Glomerular visceral epithelial cell (primary cell): ENCODE data around the gene ARHGAP15.

Source experiments
- DNase-seq: peaks from one replicate; pipeline ENCODE4 v3.0.0-alpha.2; 2016; ENCODE audit errors: extremely low spot score

ARHGAP15 gene

GRCh38 chr2:143262389-143262788, 133.2 kb downstream of the ARHGAP15 start:
- no peak for DNase-seq

GRCh38 chr2:143263066-143263625, 133.9 kb downstream of the ARHGAP15 start:
- no peak for DNase-seq

GRCh38 chr2:143264851-143265250, 135.6 kb downstream of the ARHGAP15 start:
- DNase-seq, result no peak

GRCh38 chr2:143279672-143280071, 150.5 kb downstream of the ARHGAP15 start:
- DNase-seq, result no peak

GRCh38 chr2:143280097-143280757, 151.0 kb downstream of the ARHGAP15 start:
- no peak for DNase-seq

GRCh38 chr2:143282684-143283083, 153.5 kb downstream of the ARHGAP15 start:
- DNase-seq, result no peak

- DNase-seq, result peak; percentile 40
Measured at GRCh38 chr2:143284087-143284675, 155.0 kb downstream of the ARHGAP15 start.

- no peak for DNase-seq
Measured at GRCh38 chr2:143289025-143289424, 159.8 kb downstream of the ARHGAP15 start.

GRCh38 chr2:143290221-143290620, 161.0 kb downstream of the ARHGAP15 start:
- DNase-seq, result no peak

- no peak for DNase-seq
Measured at GRCh38 chr2:143294068-143294467, 164.8 kb downstream of the ARHGAP15 start.

- DNase-seq, result no peak
Measured at GRCh38 chr2:143296089-143296488, 166.9 kb downstream of the ARHGAP15 start.

- DNase-seq, result no peak
Measured at GRCh38 chr2:143297182-143297581, 168.0 kb downstream of the ARHGAP15 start.

- no peak for DNase-seq
Measured at GRCh38 chr2:143300536-143300935, 171.3 kb downstream of the ARHGAP15 start.

GRCh38 chr2:143311426-143311825, 182.2 kb downstream of the ARHGAP15 start:
- no peak for DNase-seq

GRCh38 chr2:143312441-143312840, 183.2 kb downstream of the ARHGAP15 start:
- DNase-seq, result no peak

GRCh38 chr2:143313861-143314260, 184.6 kb downstream of the ARHGAP15 start:
- no peak for DNase-seq

GRCh38 chr2:143321994-143322393, 192.8 kb downstream of the ARHGAP15 start:
- DNase-seq, result no peak

- DNase-seq, result no peak
Measured at GRCh38 chr2:143329288-143329687, 200.1 kb downstream of the ARHGAP15 start.

GRCh38 chr2:143333168-143333791, 204.1 kb downstream of the ARHGAP15 start:
- no peak for DNase-seq

- no peak for DNase-seq
Measured at GRCh38 chr2:143333847-143334246, 204.6 kb downstream of the ARHGAP15 start.

GRCh38 chr2:143334837-143335236, 205.6 kb downstream of the ARHGAP15 start:
- DNase-seq, result no peak

GRCh38 chr2:143336719-143337210, 207.5 kb downstream of the ARHGAP15 start:
- DNase-seq, result no peak

GRCh38 chr2:143341478-143341877, 212.3 kb downstream of the ARHGAP15 start:
- no peak for DNase-seq
